Amniotic stem cell (primary cell): ENCODE results near the gene BTBD10.

ENCODE experiments used
- DNase-seq: peaks from one replicate; lab custom pipeline; 2025; lab: John Stamatoyannopoulos, UW

Gene BTBD10

GRCh38 chr11:13338427-13339069 lies 124.5 kb downstream of the BTBD10 start:
- no peak for DNase-seq

GRCh38 chr11:13338019-13338426 lies 125.0 kb downstream of the BTBD10 start:
- peak; percentile 20 for DNase-seq
